Activated CD8-positive, alpha-beta memory T cell treated with anti-CD3 and anti-CD28 coated beads for 36 hours (primary cell): ENCODE data around the gene SEMA3B. TPM values are rescaled to one million over a fixed set of nuclear protein-coding genes. Genes with fewer than 3 reads are reported as not detected.
"Not testable (repeated sequence)": the region's sequence is repeated elsewhere in the genome, so short reads cannot be mapped to it uniquely, and the experiment has no call there.

Experiments
- CTCF ChIA-PET: fragments of 350-600 bp; sonication (Branson Sonifier 250); formaldehyde crosslinking; loops from one replicate; lab custom pipeline; 2021; ENCODE audit warnings: antibody characterized with exemption; lab: Charles Lee
- POLR2A ChIA-PET: fragments of 350-600 bp; sonication (Branson Sonifier 250); formaldehyde crosslinking; loops from one replicate; lab custom pipeline; 2021; ENCODE audit warnings: antibody characterized with exemption; lab: Charles Lee
- total RNA-seq, 2 experiments: library from RNA; stranded (reverse); gene quantifications; one replicate each; pipeline ENCODE4 v1.2.3, GENCODE V29; 2021

The SEMA3B gene
- total RNA-seq, 2 experiments from 2014 or later: 0.40 to 0.46 TPM

DNA sequence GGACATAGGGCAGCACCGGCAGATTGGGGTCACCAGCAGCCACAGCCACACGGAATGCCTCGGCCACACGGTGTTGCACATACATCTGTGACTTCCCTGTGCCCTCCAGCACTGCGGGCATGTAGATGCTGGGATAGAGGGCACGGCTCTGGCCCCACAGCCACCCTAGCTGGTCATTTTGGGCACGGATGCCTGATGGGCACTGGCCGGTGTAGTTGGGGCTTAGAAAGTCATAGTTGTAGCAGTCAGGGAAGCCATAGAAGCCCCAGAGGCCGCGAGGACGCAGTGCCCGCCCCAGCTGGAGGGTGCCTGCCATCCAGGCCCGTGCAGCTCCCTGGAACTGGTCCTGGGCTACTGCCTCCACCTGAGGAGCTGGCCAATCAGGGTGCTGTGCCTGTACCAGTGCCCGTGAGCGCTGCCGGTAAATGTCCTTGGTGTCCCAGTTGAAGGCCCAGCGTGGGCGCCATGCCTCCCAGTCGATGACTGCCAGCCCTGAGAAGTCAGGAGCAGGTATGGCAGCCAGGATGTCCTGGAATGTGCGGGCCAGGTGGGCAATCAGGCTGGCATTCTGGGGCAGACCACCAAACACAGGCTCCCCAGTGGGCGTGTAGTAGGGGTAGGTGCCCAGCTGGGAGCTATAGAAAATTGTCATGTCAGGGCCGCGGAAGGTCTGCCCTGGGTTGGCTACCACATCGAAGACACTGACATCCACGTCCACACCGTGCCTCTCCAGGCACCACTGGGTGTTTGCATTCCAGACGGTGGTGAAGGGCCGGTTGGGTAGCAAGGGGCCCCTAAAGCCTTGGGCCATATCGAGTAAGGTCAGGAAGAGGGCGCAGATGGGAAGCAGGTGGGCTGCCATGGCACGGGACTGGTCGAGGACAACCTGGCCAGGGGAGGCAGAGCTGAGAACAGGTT, 33.4 kb downstream of the SEMA3B start:
- CTCF ChIA-PET: interaction anchor here (0.7 to 1.1 kb wide), 4 partner anchors 13 to 27 kb away, joined by 3 to 5 read pairs (median 3); partner anchors contain the start of gene HYAL2
- POLR2A ChIA-PET: interaction anchor here (0.7 kb wide), 1 partner anchor 25 kb away, joined by 5 read pairs; no protein-coding TSS in a partner anchor

DNA sequence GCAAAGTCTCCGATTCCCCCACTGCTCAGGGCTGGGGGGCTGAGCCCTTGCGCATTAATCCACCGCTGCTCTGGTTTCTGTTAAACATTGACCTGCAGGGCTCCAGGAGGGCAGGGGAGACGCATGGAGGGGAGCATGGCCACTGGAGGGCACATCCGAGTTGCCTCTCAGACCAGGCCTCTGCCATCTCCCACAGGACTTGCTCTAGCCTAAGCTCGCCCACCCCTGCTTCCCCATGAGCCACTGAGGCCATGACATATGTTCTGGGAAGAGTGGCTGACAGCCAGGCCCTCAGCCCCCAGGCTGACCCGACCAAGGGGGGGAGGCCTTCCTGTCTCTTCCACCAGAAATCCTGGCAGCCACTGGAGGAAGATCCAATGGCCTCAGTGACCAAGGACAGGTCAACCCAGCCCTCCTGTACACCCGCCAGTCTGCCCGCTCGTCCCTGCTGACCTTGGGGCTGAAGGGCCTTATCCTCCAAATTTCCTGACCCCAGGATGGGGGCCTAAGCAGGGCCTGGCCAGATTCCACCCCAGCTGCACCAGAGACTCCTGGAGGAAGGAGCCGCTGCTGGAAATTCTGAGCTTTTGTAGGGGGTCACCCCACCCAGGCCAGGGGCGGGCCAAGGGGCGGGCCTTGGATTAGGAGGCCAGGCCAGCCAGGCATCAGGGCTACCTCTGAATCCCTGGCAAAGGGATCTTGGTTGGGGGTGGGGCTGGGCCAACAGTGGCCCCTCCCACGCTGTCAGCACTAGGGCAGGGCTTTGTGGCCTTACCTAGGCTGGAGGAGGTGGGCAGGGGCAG, 34.3 kb downstream of the SEMA3B start, which contains the start of gene HYAL1:
Gene HYAL1, minus strand, starts transcription at position 562 of the 803 bp plus-strand sequence. CDS start 618 bp downstream, outside the sequence.
- POLR2A ChIA-PET: no interaction called here
- CTCF ChIA-PET: interaction anchor here (1.1 kb wide), 1 partner anchor 21 kb away, joined by 3 read pairs; no protein-coding TSS in a partner anchor

GRCh38 chr3:50304601-50305000, 35.7 kb downstream of the SEMA3B start:
- ChIA-PET POLR2A (no interaction called here), CTCF (interaction anchor here (0.8 kb wide), 1 partner anchor 17 kb away, joined by 3 read pairs; no protein-coding TSS in a partner anchor)

DNA sequence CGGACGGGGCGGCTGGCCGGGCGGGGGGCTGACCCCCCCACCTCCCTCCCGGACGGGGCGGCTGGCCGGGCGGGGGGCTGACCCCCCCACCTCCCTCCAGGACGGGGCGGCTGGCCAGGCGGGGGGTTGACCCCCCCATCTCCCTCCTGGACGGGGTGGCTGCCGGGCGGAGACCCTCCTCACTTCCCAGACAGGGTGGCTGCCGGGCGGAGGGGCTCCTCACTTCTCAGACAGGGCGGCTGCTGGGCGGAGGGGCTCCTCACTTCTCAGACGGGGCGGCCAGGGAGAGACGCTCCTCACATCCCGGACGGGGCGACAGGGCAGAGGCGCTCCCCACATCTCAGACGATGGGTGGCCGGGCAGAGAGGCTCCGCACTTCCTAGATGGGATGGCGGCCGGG, 43.1 kb downstream of the SEMA3B start:
- POLR2A ChIA-PET, CTCF ChIA-PET: not testable (repeated sequence)

DNA sequence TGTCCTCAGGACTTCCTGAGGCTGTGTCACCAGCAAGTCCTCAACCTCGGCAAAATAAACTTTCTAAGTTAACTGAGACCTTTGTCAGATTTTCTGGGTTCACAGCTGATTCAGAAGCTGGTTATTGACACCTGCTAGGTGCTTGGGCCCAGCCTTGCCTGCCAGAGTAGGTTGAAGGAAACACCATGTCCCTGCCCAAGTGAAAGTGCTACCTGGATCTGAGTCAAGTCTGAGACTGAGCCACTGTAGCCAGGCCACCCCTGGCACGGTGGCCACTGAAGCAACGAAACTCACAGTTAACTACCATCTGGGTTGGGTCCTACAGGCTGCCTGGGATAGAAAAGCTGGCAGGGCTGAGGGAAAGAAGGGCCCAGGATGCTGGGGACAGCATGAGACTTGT, 45.4 kb downstream of the SEMA3B start:
- CTCF ChIA-PET: interaction anchor here (1.1 to 1.5 kb wide), 3 partner anchors 9 to 15 kb away, joined by 3 to 5 read pairs (median 4); partner anchors contain the start of genes HYAL3 and NAA80
- POLR2A ChIA-PET: no interaction called here

DNA sequence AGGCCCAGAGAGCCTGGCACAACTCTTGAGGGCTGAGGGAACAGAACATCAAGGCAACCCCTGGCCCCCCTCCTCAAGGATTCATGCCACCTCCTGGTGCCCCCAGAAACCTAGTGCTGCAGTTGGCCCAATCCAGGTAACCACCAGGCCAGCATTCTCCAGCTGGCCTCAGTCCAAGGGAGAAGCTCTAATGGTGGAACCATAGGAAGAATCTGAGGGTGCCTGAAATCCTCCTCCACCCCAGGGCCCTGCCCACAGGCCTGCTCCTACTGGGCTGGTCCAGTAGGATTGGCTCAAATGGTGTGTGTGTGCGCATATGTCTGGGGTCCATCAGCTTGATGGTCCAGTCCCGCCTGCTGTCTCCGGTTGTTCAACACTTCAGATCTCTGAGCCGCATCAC, 45.9 kb downstream of the SEMA3B start:
- CTCF ChIA-PET: interaction anchor here (1.3 to 1.5 kb wide), 2 partner anchors 9 to 16 kb away, joined by 3 to 5 read pairs; partner anchors contain the start of genes HYAL3 and NAA80
- POLR2A ChIA-PET: interaction anchor here (0.9 kb wide), 1 partner anchor 9 kb away, joined by 5 read pairs; no protein-coding TSS in a partner anchor

- POLR2A ChIA-PET: interaction anchor here (1.4 kb wide), 1 partner anchor 12 kb away, joined by 8 read pairs; the partner anchor contains the start of gene TUSC2
Observed at GRCh38 chr3:50316657-50317242, 47.8 kb downstream of the SEMA3B start.

DNA sequence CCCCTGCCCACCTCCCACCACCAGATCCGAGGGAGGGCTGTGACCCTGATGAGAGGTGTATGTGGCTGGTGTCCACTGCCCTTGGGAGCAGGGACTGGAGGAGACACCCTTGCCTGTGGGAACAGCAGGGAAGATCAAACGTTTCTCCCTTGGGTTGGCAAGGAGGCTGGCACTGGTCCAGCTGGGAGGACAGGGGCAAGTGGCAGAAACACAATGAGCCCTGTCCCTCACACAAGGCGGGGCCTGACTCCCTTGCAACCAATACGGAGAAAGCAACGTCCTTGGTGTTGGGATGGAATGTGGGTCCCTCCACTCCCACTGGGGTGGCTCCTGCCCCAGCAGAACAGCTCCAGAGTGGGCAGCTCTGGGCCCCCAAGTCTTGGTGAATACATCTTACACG, 48.4 kb downstream of the SEMA3B start:
- ChIA-PET POLR2A (interaction anchor here (1.4 kb wide), 1 partner anchor 11 kb away, joined by 8 read pairs; the partner anchor contains the start of gene TUSC2), CTCF (interaction anchor here (0.9 kb wide), 1 partner anchor 58 kb away, joined by 3 read pairs; no protein-coding TSS in a partner anchor)

More at GRCh38 chr3:50316657-50317242, 47.8 kb downstream of the SEMA3B start:
- CTCF ChIA-PET: interaction anchor here (0.9 kb wide), 1 partner anchor 57 kb away, joined by 3 read pairs; no protein-coding TSS in a partner anchor

- ChIA-PET CTCF (interaction anchor here (0.6 kb wide), 1 partner anchor 35 kb away, joined by 5 read pairs; no protein-coding TSS in a partner anchor), POLR2A (interaction anchor here (0.5 to 1.5 kb wide), 2 partner anchors 16 to 251 kb away, joined by 3 read pairs; partner anchors contain the start of gene HEMK1)
Observed at GRCh38 chr3:50318163-50318562, 49.2 kb downstream of the SEMA3B start.

GRCh38 chr3:50318615-50319014, 49.7 kb downstream of the SEMA3B start:
- ChIA-PET POLR2A (interaction anchor here (1.5 kb wide), 1 partner anchor 16 kb away, joined by 3 read pairs; no protein-coding TSS in a partner anchor), CTCF (interaction anchor here (0.6 kb wide), 1 partner anchor 34 kb away, joined by 5 read pairs; no protein-coding TSS in a partner anchor)

DNA sequence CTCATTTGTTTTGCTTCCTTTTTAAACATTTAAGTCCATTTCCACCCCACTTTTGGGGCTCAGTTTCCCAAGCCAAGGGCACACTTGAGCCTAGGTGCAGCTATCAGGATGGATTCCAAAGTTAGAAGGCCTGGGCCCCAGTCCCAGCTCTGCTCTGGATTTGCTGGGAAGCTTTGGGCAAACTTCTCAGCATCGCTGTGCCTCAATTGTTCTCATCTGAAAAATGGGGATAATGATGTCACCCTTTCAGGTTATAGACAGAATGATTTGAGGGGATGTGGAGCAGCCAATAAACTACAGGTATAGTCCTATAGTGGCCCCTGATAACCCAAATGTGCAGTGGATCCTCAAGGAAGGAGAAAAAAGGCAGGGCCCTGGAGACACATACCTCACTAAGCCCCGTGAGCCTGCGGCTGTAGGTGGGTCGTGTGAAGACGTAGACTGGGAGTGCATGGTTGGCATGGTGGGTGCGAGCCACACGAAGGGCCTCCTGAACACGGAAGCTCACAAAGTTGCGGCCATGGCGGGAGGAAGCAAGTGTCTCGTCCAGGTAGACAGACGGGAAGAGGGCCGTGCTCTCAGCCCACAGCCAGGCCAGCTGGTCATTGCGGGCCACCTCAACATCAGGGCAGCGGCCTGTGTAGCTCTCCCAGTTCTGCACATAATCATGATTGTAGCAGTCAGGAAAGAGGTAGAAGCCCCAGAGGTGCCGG, 50.4 kb downstream of the SEMA3B start:
- CTCF ChIA-PET: no interaction called here
- POLR2A ChIA-PET: interaction anchor here (1.5 kb wide), 1 partner anchor 15 kb away, joined by 3 read pairs; no protein-coding TSS in a partner anchor

- CTCF ChIA-PET: interaction anchor here (0.6 to 1.8 kb wide), 3 partner anchors 21 to 174 kb away, joined by 3 to 5 read pairs (median 3); partner anchors contain the start of genes HYAL3 and NAA80
Observed at GRCh38 chr3:50319894-50320625, 51.1 kb downstream of the SEMA3B start.

DNA sequence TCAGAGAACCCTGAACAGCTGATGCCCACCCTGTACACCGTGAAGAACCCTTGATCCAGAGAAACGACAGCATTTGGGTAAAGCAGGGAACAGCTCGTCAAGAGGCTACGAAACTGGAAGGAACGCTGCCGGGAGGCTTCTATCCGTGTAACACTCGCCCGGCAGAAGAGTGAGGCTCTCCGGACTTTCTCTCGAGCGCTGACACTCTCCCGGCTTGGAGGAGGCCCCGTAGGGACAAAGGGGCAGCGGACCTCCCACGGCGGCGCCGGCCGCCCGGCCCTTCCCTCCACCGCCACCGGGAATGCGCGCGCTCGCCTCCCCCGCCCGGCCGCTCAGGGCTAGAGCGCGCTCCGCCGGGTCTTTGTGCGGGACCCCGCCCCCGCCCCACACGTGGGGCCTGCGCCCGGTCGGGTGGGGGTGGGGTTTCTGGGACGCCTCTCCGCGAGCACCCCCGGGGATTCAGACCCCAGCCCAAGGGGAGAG, 51.9 kb downstream of the SEMA3B start:
- ChIA-PET CTCF (interaction anchor here (0.7 to 1.9 kb wide), 4 partner anchors 14 to 74 kb away, joined by 3 to 6 read pairs (median 4); partner anchors contain the start of genes HYAL3 and NAA80), POLR2A (interaction anchor here (0.5 to 2.8 kb wide), 5 partner anchors 16 to 83 kb away, joined by 3 to 6 read pairs (median 3); partner anchors contain the start of genes HYAL3, IFRD2 and NAA80)

More at GRCh38 chr3:50319894-50320625, 51.1 kb downstream of the SEMA3B start:
- POLR2A ChIA-PET: interaction anchor here (0.5 to 2.8 kb wide), 4 partner anchors 17 to 82 kb away, joined by 3 to 6 read pairs (median 3); partner anchors contain the start of genes HYAL3, IFRD2 and NAA80

- ChIA-PET CTCF (interaction anchor here (0.6 to 1.9 kb wide), 8 partner anchors 12 to 34 kb away, joined by 3 to 6 read pairs (median 4); partner anchors contain the start of genes HYAL3 and NAA80), POLR2A (interaction anchor here (1.0 to 2.8 kb wide), 3 partner anchors 15 to 30 kb away, joined by 3 to 6 read pairs (median 4); partner anchors contain the start of genes HYAL3, IFRD2 and NAA80)
Observed at GRCh38 chr3:50321336-50322114, 52.6 kb downstream of the SEMA3B start.

DNA sequence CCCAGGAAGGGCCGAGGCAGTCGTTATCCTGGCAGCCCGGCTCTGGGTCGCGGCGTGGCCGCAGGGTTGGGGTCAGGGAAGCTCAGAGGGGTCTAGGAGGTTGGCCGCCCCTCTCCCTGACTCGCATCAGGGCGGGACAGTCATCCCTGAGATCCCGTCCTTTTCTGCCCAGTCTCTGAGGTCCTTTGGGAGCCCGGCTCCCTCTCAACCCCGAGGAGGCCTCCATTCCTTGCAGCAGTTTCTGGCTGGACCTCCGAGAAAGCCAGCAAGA, 53.1 kb downstream of the SEMA3B start:
- ChIA-PET POLR2A (interaction anchor here (1.0 to 2.8 kb wide), 2 partner anchors 15 to 23 kb away, joined by 4 to 6 read pairs; partner anchors contain the start of genes HYAL3 and NAA80), CTCF (interaction anchor here (0.6 to 1.9 kb wide), 9 partner anchors 12 to 34 kb away, joined by 3 to 6 read pairs (median 3); partner anchors contain the start of genes HYAL3 and NAA80)
